22Rv1 (cell line): Measurements from ENCODE around the gene SPIRE2.

Experiments used
- ZFX ChIP-seq: fragments of 450-650 bp; IDR thresholded peaks from 2 replicates; pipeline ENCODE4 v1.6.1; 2017; ENCODE audit warnings: antibody characterized with exemption, borderline replicate concordance
- TF ChIP-seq, protein P1 (sequence below): fragments of 450-650 bp; IDR thresholded peaks from 2 replicates; pipeline ENCODE4 v1.5.1; 2017; ENCODE audit warnings: mild to moderate bottlenecking

- TF ChIP-seq, protein P1, sequence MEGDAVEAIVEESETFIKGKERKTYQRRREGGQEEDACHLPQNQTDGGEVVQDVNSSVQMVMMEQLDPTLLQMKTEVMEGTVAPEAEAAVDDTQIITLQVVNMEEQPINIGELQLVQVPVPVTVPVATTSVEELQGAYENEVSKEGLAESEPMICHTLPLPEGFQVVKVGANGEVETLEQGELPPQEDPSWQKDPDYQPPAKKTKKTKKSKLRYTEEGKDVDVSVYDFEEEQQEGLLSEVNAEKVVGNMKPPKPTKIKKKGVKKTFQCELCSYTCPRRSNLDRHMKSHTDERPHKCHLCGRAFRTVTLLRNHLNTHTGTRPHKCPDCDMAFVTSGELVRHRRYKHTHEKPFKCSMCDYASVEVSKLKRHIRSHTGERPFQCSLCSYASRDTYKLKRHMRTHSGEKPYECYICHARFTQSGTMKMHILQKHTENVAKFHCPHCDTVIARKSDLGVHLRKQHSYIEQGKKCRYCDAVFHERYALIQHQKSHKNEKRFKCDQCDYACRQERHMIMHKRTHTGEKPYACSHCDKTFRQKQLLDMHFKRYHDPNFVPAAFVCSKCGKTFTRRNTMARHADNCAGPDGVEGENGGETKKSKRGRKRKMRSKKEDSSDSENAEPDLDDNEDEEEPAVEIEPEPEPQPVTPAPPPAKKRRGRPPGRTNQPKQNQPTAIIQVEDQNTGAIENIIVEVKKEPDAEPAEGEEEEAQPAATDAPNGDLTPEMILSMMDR: no peak
- no peak for TF ChIP-seq ZFX
These were observed 27.7 kb downstream of the SPIRE2 start for GRCh38 chr16:89855986-89856385.
